Measurements from ENCODE around the gene TBX1. TPM values are rescaled to one million over a fixed set of nuclear protein-coding genes. Genes with fewer than 3 reads are reported as not detected.
"Not testable (repeated sequence)": the region's sequence is repeated elsewhere in the genome, so short reads cannot be mapped to it uniquely, and the experiment has no call there.

Gene TBX1
- total RNA-seq, 1 experiment from 2014 or later, result 0.61 TPM

GRCh38 chr22:19719488-19720021, 41.0 kb upstream of the TBX1 start:
- no peak for DNase-seq (ENCODE audit: low read depth in 1 of 2, low spot score in 2 of 2)
- Histone ChIP-seq H3K27me3 (replicated peaks) (no peaks in the 10 kb centered on the region), H3K4me1 (replicated peaks) (peaks cover 24% of the 10 kb centered on the region), H3K27ac (no peak overlapping the region), H3K4me3 (no peak overlapping the region), H3K9me3 (replicated peaks) (0 out of 2 replicates have a peak, but pooled peaks cover 5% of the 10 kb centered on the region), H3K36me3 (peaks cover 18% of the 10 kb centered on the region)

GRCh38 chr22:19720150-19720827, 40.3 kb upstream of the TBX1 start:
- no peak for DNase-seq (ENCODE audit: low read depth in 1 of 2, low spot score in 2 of 2)
- peaks cover 18% of the 10 kb centered on the region for H3K36me3 ChIP-seq
- H3K27ac ChIP-seq, result no peak overlapping the region

GRCh38 chr22:19720999-19721329, 39.6 kb upstream of the TBX1 start:
- Histone ChIP-seq H3K9me3 (replicated peaks) (0 out of 2 replicates have a peak, but pooled peaks cover 5% of the 10 kb centered on the region), H3K27me3 (replicated peaks) (no peaks in the 10 kb centered on the region), H3K4me1 (replicated peaks) (peaks cover 18% of the 10 kb centered on the region), H3K27ac (no peak overlapping the region), H3K4me3 (no peak overlapping the region), H3K36me3 (peaks cover 18% of the 10 kb centered on the region)
- DNase-seq (ENCODE audit: low read depth in 1 of 2, low spot score in 2 of 2), result no peak

More at GRCh38 chr22:19720150-19720827, 40.3 kb upstream of the TBX1 start:
- 0 out of 2 replicates have a peak, but pooled peaks cover 5% of the 10 kb centered on the region for H3K9me3 ChIP-seq (replicated peaks)
- peaks cover 18% of the 10 kb centered on the region for H3K4me1 ChIP-seq (replicated peaks)
- no peak overlapping the region for H3K4me3 ChIP-seq
- no peaks in the 10 kb centered on the region for H3K27me3 ChIP-seq (replicated peaks)

- H3K27ac ChIP-seq, result no peak overlapping the region
- H3K4me3 ChIP-seq, result no peak overlapping the region
- 0 out of 2 replicates have a peak, but pooled peaks cover 5% of the 10 kb centered on the region for H3K9me3 ChIP-seq (replicated peaks)
- H3K27me3 ChIP-seq (replicated peaks), result no peaks in the 10 kb centered on the region
- peaks cover 18% of the 10 kb centered on the region for H3K36me3 ChIP-seq
- no peak for DNase-seq (ENCODE audit: low read depth in 1 of 2, low spot score in 2 of 2)
- H3K4me1 ChIP-seq (replicated peaks), result peaks cover 18% of the 10 kb centered on the region
Observed at GRCh38 chr22:19721330-19722177, 39.0 kb upstream of the TBX1 start.

GRCh38 chr22:19722178-19722981, 38.2 kb upstream of the TBX1 start:
- no peak overlapping the region for H3K27ac ChIP-seq

GRCh38 chr22:19722982-19723231, 37.7 kb upstream of the TBX1 start:
- no peak for DNase-seq (ENCODE audit: low read depth in 1 of 2, low spot score in 2 of 2)
- Histone ChIP-seq H3K27me3 (replicated peaks) (no peaks in the 10 kb centered on the region), H3K4me1 (replicated peaks) (peaks cover 10% of the 10 kb centered on the region), H3K9me3 (replicated peaks) (0 out of 2 replicates have a peak, but pooled peaks cover 5% of the 10 kb centered on the region), H3K36me3 (peaks cover 18% of the 10 kb centered on the region), H3K4me3 (no peak overlapping the region), H3K27ac (no peak overlapping the region)

More at GRCh38 chr22:19722178-19722981, 38.2 kb upstream of the TBX1 start:
- Histone ChIP-seq H3K9me3 (replicated peaks) (0 out of 2 replicates have a peak, but pooled peaks cover 5% of the 10 kb centered on the region), H3K4me1 (replicated peaks) (peaks cover 16% of the 10 kb centered on the region), H3K4me3 (no peak overlapping the region), H3K27me3 (replicated peaks) (no peaks in the 10 kb centered on the region), H3K36me3 (peaks cover 18% of the 10 kb centered on the region)
- no peak for DNase-seq (ENCODE audit: low read depth in 1 of 2, low spot score in 2 of 2)

GRCh38 chr22:19723232-19723982, 37.2 kb upstream of the TBX1 start, which contains the start of gene GP1BB:
Gene GP1BB (plus strand): TSS chr22:19723539. CDS start chr22:19723570, 31 bp downstream.
- DNase-seq (ENCODE audit: low read depth in 1 of 2, low spot score in 2 of 2), result no peak
- H3K9me3 ChIP-seq (replicated peaks), result 0 out of 2 replicates have a peak, but pooled peaks cover 3% of the 10 kb centered on the region
- H3K27ac ChIP-seq, result no peak within 1 kb of the TSS
- no peak within 1 kb of the TSS for H3K4me3 ChIP-seq
- no peaks in the 10 kb centered on the region for H3K27me3 ChIP-seq (replicated peaks)
- peaks cover 6% of the 10 kb centered on the region for H3K4me1 ChIP-seq (replicated peaks)
- H3K36me3 ChIP-seq, result peaks cover 14% of the 10 kb centered on the region

- Histone ChIP-seq H3K4me3 (no peak overlapping the region), H3K4me1 (replicated peaks) (no peaks in the 10 kb centered on the region), H3K27ac (no peak overlapping the region), H3K9me3 (replicated peaks) (no peaks in the 10 kb centered on the region), H3K27me3 (replicated peaks) (no peaks in the 10 kb centered on the region), H3K36me3 (peaks cover 12% of the 10 kb centered on the region)
- no peak for DNase-seq (ENCODE audit: low read depth in 1 of 2, low spot score in 2 of 2)
Observed at GRCh38 chr22:19723983-19724827, 36.4 kb upstream of the TBX1 start.

GRCh38 chr22:19724927-19725661, 35.5 kb upstream of the TBX1 start:
- H3K36me3 ChIP-seq, result peaks cover 9% of the 10 kb centered on the region
- H3K4me3 ChIP-seq, result no peak overlapping the region
- no peaks in the 10 kb centered on the region for H3K27me3 ChIP-seq (replicated peaks)
- H3K27ac ChIP-seq, result no peak overlapping the region
- no peak for DNase-seq (ENCODE audit: low read depth in 1 of 2, low spot score in 2 of 2)
- H3K4me1 ChIP-seq (replicated peaks), result no peaks in the 10 kb centered on the region
- H3K9me3 ChIP-seq (replicated peaks), result no peaks in the 10 kb centered on the region

GRCh38 chr22:19726064-19726788, 34.4 kb upstream of the TBX1 start:
- not testable (repeated sequence) for H3K27me3 ChIP-seq (replicated peaks); H3K9me3 ChIP-seq (replicated peaks); H3K27ac ChIP-seq; H3K36me3 ChIP-seq; DNase-seq (ENCODE audit: low read depth in 1 of 2, low spot score in 2 of 2); H3K4me1 ChIP-seq (replicated peaks); H3K4me3 ChIP-seq

GRCh38 chr22:19727310-19728150, 33.0 kb upstream of the TBX1 start:
- H3K4me1 ChIP-seq (replicated peaks), result peaks cover 10% of the 10 kb centered on the region
- 0 out of 2 replicates have a peak, but pooled peaks cover 3% of the 10 kb centered on the region for H3K36me3 ChIP-seq
- H3K4me3 ChIP-seq, result no peak overlapping the region
- no peak for DNase-seq (ENCODE audit: low read depth in 1 of 2, low spot score in 2 of 2)
- no peaks in the 10 kb centered on the region for H3K9me3 ChIP-seq (replicated peaks)
- no peaks in the 10 kb centered on the region for H3K27me3 ChIP-seq (replicated peaks)
- no peak overlapping the region for H3K27ac ChIP-seq

Data from SJSA1 (cell line).